Measurements from ENCODE around the gene BLNK.
"Not testable (repeated sequence)": the region's sequence is repeated elsewhere in the genome, so short reads cannot be mapped to it uniquely, and the experiment has no call there.

The BLNK gene

GRCh38 chr10:96271016-96271815, at the start of gene BLNK:
Gene BLNK, minus strand, starts transcription at chr10:96271569. Its CDS starts 171 bp downstream, at chr10:96271398.
- Histone ChIP-seq H3K4me1 (ENCODE audit: insufficient read depth, low read length) (no peaks in the 10 kb centered on the region), H3K9me3 (ENCODE audit: control insufficient read depth, insufficient read depth, low read length) (no peaks in the 10 kb centered on the region; the same call in 1 of the 2 replicates), H3K36me3 (ENCODE audit: insufficient read depth, low read length) (no peaks in the 10 kb centered on the region), H3K9ac (ENCODE audit: low read depth, low read length) (no peak within 1 kb of the TSS)

GRCh38 chr10:96319754-96320474, 48.5 kb upstream of the BLNK start:
- Histone ChIP-seq H3K36me3 (ENCODE audit: insufficient read depth, low read length) (no peaks in the 10 kb centered on the region), H3K9me3 (ENCODE audit: control insufficient read depth, insufficient read depth, low read length) (no peaks in the 10 kb centered on the region), H3K4me1 (ENCODE audit: insufficient read depth, low read length) (peaks cover 12% of the 10 kb centered on the region), H3K9ac (ENCODE audit: low read depth, low read length) (no peak overlapping the region)

- H3K9ac ChIP-seq (ENCODE audit: low read depth, low read length), result no peak overlapping the region
- H3K4me1 ChIP-seq (ENCODE audit: insufficient read depth, low read length), result peaks cover 14% of the 10 kb centered on the region
- no peaks in the 10 kb centered on the region for H3K9me3 ChIP-seq (ENCODE audit: control insufficient read depth, insufficient read depth, low read length)
- H3K36me3 ChIP-seq (ENCODE audit: insufficient read depth, low read length), result no peaks in the 10 kb centered on the region
Measured at GRCh38 chr10:96317067-96317833, 45.9 kb upstream of the BLNK start.

GRCh38 chr10:96313344-96313743, 42.0 kb upstream of the BLNK start:
- H3K9me3 ChIP-seq (ENCODE audit: control insufficient read depth, insufficient read depth, low read length), result no peaks in the 10 kb centered on the region
- H3K9ac ChIP-seq (ENCODE audit: low read depth, low read length), result no peak overlapping the region
- H3K36me3 ChIP-seq (ENCODE audit: insufficient read depth, low read length), result no peaks in the 10 kb centered on the region
- peaks cover 32% of the 10 kb centered on the region for H3K4me1 ChIP-seq (ENCODE audit: insufficient read depth, low read length)

GRCh38 chr10:96311180-96311715, 39.9 kb upstream of the BLNK start:
- Histone ChIP-seq H3K4me1 (ENCODE audit: insufficient read depth, low read length) (peaks cover 48% of the 10 kb centered on the region), H3K36me3 (ENCODE audit: insufficient read depth, low read length) (no peaks in the 10 kb centered on the region), H3K9me3 (ENCODE audit: control insufficient read depth, insufficient read depth, low read length) (no peaks in the 10 kb centered on the region), H3K9ac (ENCODE audit: low read depth, low read length) (no peak overlapping the region)

GRCh38 chr10:96310321-96310669, 38.9 kb upstream of the BLNK start:
- Histone ChIP-seq H3K9ac (ENCODE audit: low read depth, low read length) (peak overlapping the region; percentile 11; the same call in 1 of the 2 replicates), H3K4me1 (ENCODE audit: insufficient read depth, low read length) (peaks cover 48% of the 10 kb centered on the region), H3K36me3 (ENCODE audit: insufficient read depth, low read length) (no peaks in the 10 kb centered on the region)

GRCh38 chr10:96309628-96310320, 38.4 kb upstream of the BLNK start:
- peak overlapping the region; percentile 11; the same call in 1 of the 2 replicates for H3K9ac ChIP-seq (ENCODE audit: low read depth, low read length)
- no peaks in the 10 kb centered on the region for H3K36me3 ChIP-seq (ENCODE audit: insufficient read depth, low read length)
- H3K4me1 ChIP-seq (ENCODE audit: insufficient read depth, low read length), result peaks cover 48% of the 10 kb centered on the region
- no peaks in the 10 kb centered on the region for H3K9me3 ChIP-seq (ENCODE audit: control insufficient read depth, insufficient read depth, low read length)

More at GRCh38 chr10:96310321-96310669, 38.9 kb upstream of the BLNK start:
- no peaks in the 10 kb centered on the region for H3K9me3 ChIP-seq (ENCODE audit: control insufficient read depth, insufficient read depth, low read length)

GRCh38 chr10:96308854-96309253, 37.5 kb upstream of the BLNK start:
- H3K9me3 ChIP-seq (ENCODE audit: control insufficient read depth, insufficient read depth, low read length); H3K36me3 ChIP-seq (ENCODE audit: insufficient read depth, low read length): not testable (repeated sequence)
- peaks cover 48% of the 10 kb centered on the region for H3K4me1 ChIP-seq (ENCODE audit: insufficient read depth, low read length)
- 0 out of 2 replicates have a peak overlapping the region, but pooled peaks have one; percentile 2 for H3K9ac ChIP-seq (ENCODE audit: low read depth, low read length)

GRCh38 chr10:96306516-96306915, 35.1 kb upstream of the BLNK start:
- Histone ChIP-seq H3K9me3 (ENCODE audit: control insufficient read depth, insufficient read depth, low read length) (no peaks in the 10 kb centered on the region), H3K4me1 (ENCODE audit: insufficient read depth, low read length) (peaks cover 46% of the 10 kb centered on the region), H3K36me3 (ENCODE audit: insufficient read depth, low read length) (no peaks in the 10 kb centered on the region; the same call in 1 of the 2 replicates), H3K9ac (ENCODE audit: low read depth, low read length) (no peak overlapping the region)

GRCh38 chr10:96305019-96305418, 33.6 kb upstream of the BLNK start:
- H3K9me3 ChIP-seq (ENCODE audit: control insufficient read depth, insufficient read depth, low read length), result no peaks in the 10 kb centered on the region
- H3K9ac ChIP-seq (ENCODE audit: low read depth, low read length), result no peak overlapping the region
- no peaks in the 10 kb centered on the region; the same call in 1 of the 2 replicates for H3K36me3 ChIP-seq (ENCODE audit: insufficient read depth, low read length)
- H3K4me1 ChIP-seq (ENCODE audit: insufficient read depth, low read length), result peaks cover 32% of the 10 kb centered on the region

- Histone ChIP-seq H3K9me3 (ENCODE audit: control insufficient read depth, insufficient read depth, low read length) (no peaks in the 10 kb centered on the region), H3K4me1 (ENCODE audit: insufficient read depth, low read length) (peaks cover 28% of the 10 kb centered on the region), H3K36me3 (ENCODE audit: insufficient read depth, low read length) (no peaks in the 10 kb centered on the region; the same call in 1 of the 2 replicates), H3K9ac (ENCODE audit: low read depth, low read length) (no peak within 1 kb of the TSS)
Measured at GRCh38 chr10:96304230-96304629, 32.9 kb upstream of the BLNK start, which contains the start of gene DNTT. Gene DNTT, plus strand, starts transcription at chr10:96304434. Its CDS starts 64 bp downstream, at chr10:96304498.

GRCh38 chr10:96301616-96302015, 30.2 kb upstream of the BLNK start:
- Histone ChIP-seq H3K4me1 (ENCODE audit: insufficient read depth, low read length) (peaks cover 8% of the 10 kb centered on the region; the same call in 1 of the 2 replicates), H3K9me3 (ENCODE audit: control insufficient read depth, insufficient read depth, low read length) (no peaks in the 10 kb centered on the region), H3K36me3 (ENCODE audit: insufficient read depth, low read length) (no peaks in the 10 kb centered on the region; the same call in 1 of the 2 replicates), H3K9ac (ENCODE audit: low read depth, low read length) (no peak overlapping the region)

GRCh38 chr10:96299383-96299782, 28.0 kb upstream of the BLNK start:
- H3K36me3 ChIP-seq (ENCODE audit: insufficient read depth, low read length), result no peaks in the 10 kb centered on the region; the same call in 1 of the 2 replicates
- H3K4me1 ChIP-seq (ENCODE audit: insufficient read depth, low read length), result 0 out of 2 replicates have a peak, but pooled peaks cover 5% of the 10 kb centered on the region
- no peaks in the 10 kb centered on the region for H3K9me3 ChIP-seq (ENCODE audit: control insufficient read depth, insufficient read depth, low read length)
- no peak overlapping the region for H3K9ac ChIP-seq (ENCODE audit: low read depth, low read length)

Measured in ES-I3 (cell line).